ENCODE results near the gene MYL12A. TPM values are rescaled to one million over a fixed set of nuclear protein-coding genes. Genes with fewer than 3 reads are reported as not detected.
A peak's percentile ranks its signal among the peaks of the same experiment; 100 is the strongest.

The MYL12A gene
- total and polyA plus RNA-seq, 8 donors = 148 to 630 (median 255) TPM

DNA sequence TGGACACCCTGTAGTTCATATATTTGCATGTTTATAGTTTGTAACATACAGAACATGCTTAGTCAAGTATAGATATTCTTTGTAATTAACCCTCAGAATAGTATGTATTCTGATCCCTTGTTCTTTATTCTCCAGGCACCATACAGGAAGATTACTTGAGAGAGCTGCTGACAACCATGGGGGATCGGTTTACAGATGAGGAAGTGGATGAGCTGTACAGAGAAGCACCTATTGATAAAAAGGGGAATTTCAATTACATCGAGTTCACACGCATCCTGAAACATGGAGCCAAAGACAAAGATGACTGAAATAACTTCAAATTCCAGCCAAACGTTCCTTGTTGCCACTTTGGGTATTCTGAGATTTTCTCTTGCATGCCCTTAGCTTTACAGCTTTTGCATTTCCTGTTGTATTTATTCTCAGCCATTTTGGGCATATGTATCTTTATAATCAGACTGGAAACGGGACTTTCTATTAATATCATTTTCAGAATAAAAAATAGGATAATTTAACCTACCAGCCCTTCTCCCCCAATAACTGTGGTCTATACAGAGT lies 8.1 kb downstream of the MYL12A start:
- Histone ChIP-seq H3K4me1 (peaks cover 48 to 89% (median 53%) of the 10 kb centered on the region in 4 donors), H3K36me3 (peaks cover 54 to 61% (median 58%) of the 10 kb centered on the region in 4 donors)

DNA sequence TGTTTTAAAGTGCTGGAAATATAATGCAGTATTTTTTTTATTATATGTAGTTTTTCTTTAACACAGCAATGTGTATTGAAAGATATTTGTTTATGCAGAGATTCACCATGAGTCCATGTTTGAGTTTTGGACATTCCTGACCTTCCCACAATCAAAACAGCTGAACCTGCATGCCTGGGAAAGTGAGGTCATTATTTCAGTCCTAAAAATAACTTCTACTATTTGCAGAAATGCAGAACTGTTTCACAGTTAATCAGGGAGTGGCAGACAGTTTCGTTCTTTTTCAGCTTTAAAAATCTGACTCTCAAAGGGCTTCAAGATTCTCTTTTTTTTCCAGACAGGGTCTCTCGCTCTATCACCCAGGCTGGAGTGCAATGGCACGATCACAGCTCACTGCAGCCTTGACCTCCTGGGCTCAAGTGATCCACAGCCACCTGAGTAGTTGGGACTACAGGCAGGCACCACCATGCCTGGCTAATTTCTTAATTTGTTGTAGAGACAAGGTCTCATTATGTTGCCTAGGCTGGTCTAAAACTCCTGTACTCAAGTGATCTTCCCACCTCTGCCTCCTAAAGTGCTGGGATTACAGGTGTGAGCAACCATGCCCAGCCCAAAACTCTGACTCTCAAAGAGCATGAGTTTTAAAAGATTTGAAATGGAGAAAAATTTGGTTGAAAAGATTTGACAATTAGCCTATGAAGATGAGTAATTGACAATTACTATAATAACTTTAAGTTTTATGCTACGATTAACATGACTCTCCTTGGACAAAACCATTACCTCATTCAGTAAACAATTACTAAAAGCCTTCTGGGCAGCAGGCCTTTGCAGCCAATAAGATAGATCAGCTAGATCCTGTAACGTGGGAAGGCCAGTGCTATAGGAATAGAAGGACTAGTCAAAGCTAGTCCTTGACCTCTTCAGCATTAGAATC lies 9.4 kb downstream of the MYL12A start:
- Histone ChIP-seq H3K27me3 (no peaks in the 10 kb centered on the region), H3K9me3 (no peaks in the 10 kb centered on the region), H3K36me3 (peaks cover 54 to 61% (median 58%) of the 10 kb centered on the region in 4 donors), H3K27ac (peak overlapping the region; percentile 78 to 97 (median 86)), H3K4me1 (peaks cover 38 to 80% (median 49%) of the 10 kb centered on the region in 4 donors), H3K4me3 (no peak overlapping the region)
- WGBS, 5 donors = 28 to 45% (median 37%) methylated on average over 5 of the region's 5 CpGs
- no peak for TF ChIP-seq EP300 (IDR thresholded peaks at IDR 0.05)
- TF ChIP-seq, protein P1, sequence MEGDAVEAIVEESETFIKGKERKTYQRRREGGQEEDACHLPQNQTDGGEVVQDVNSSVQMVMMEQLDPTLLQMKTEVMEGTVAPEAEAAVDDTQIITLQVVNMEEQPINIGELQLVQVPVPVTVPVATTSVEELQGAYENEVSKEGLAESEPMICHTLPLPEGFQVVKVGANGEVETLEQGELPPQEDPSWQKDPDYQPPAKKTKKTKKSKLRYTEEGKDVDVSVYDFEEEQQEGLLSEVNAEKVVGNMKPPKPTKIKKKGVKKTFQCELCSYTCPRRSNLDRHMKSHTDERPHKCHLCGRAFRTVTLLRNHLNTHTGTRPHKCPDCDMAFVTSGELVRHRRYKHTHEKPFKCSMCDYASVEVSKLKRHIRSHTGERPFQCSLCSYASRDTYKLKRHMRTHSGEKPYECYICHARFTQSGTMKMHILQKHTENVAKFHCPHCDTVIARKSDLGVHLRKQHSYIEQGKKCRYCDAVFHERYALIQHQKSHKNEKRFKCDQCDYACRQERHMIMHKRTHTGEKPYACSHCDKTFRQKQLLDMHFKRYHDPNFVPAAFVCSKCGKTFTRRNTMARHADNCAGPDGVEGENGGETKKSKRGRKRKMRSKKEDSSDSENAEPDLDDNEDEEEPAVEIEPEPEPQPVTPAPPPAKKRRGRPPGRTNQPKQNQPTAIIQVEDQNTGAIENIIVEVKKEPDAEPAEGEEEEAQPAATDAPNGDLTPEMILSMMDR (IDR thresholded peaks at IDR 0.05) = no peak
- no peak for TF ChIP-seq POLR2A (IDR thresholded peaks at IDR 0.05)
- TF ChIP-seq POLR2AphosphoS5 (IDR thresholded peaks at IDR 0.05) = peak in 1 of 3 donors; percentile 54
- intact Hi-C loops (cut with DNase I; ENCODE audit: low total_unique reads) = no loop called here
- DNase-seq = peak; percentile 49 to 82

More for the DNA sequence above, 8.1 kb downstream of the MYL12A start:
- intact Hi-C loops (cut with DNase I; ENCODE audit: low total_unique reads) = no loop called here
- H3K4me3 ChIP-seq = no peak overlapping the region
- WGBS, 5 donors = 51 to 73% (median 63%) methylated on average over 5 of the region's 5 CpGs
- no peak for DNase-seq
- H3K27me3 ChIP-seq = no peaks in the 10 kb centered on the region
- H3K9me3 ChIP-seq = no peaks in the 10 kb centered on the region
- peak overlapping the region in 4 of 5 donors; percentile 78 to 90 (median 84) for H3K27ac ChIP-seq
- TF ChIP-seq EP300 (IDR thresholded peaks at IDR 0.05) (no peak), POLR2AphosphoS5 (IDR thresholded peaks at IDR 0.05) (no peak), POLR2A (IDR thresholded peaks at IDR 0.05) (no peak)
- TF ChIP-seq, protein P1 (IDR thresholded peaks at IDR 0.05) = no peak

DNA sequence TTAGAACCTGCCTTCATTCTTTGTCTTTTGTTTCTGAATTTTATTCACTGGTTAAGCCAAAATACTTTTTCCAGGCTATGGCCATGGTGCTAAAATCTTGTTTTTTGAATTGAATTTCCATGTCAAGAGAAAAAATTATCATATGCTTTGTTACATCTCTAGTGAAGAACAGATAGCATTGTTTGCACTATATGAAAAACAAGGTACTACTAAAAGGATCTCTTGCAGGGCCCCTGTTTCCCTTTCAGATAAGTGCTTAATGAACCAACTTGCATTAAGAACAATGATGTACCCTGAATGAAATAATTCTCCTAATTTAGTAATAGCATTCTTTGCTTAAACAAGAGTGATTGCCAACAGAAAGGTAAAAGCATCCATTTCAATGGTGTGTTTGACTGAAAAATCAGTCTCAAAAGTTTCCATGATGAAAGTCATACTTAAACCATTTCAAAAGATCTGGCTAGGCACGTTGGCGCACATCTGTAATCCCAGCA lies 10.1 kb downstream of the MYL12A start:
- H3K36me3 ChIP-seq = peaks cover 54 to 61% (median 58%) of the 10 kb centered on the region in 4 donors
- intact Hi-C loops (cut with DNase I; ENCODE audit: low total_unique reads) = no loop called here
- 89 to 98% (median 93%) methylated on average over 2 of the region's 2 CpGs for WGBS, 5 donors
- no peak overlapping the region for H3K4me3 ChIP-seq
- peaks cover 31 to 73% (median 46%) of the 10 kb centered on the region in 4 donors for H3K4me1 ChIP-seq
- H3K27me3 ChIP-seq = no peaks in the 10 kb centered on the region
- TF ChIP-seq POLR2A (IDR thresholded peaks at IDR 0.05) = no peak
- DNase-seq = no peak
- H3K9me3 ChIP-seq = no peaks in the 10 kb centered on the region
- H3K27ac ChIP-seq = peak overlapping the region; percentile 3 to 90 (median 82)

DNA sequence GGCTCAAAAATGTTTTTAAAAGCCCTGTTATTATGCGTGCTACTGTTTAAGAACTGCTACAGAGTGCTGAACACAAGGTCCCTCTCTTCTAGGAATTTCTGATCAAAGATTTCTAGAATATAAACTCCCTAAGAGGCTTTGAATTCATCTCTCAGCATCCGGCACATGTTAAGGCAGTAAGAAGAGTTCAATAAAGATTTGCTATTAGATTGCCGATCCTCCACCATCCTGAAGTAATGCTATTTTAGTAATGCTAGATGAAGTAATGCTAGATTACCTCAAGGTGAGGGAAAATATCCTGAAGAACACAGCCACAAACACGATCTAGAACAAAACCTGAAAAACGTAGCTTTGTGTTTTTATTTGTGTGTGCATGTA lies 13.4 kb downstream of the MYL12A start:
- H3K4me1 ChIP-seq = peaks cover 55 to 70% (median 62%) of the 10 kb centered on the region in 4 donors
- intact Hi-C loops (cut with DNase I; ENCODE audit: low total_unique reads) = no loop called here

More for the DNA sequence above, 13.4 kb downstream of the MYL12A start:
- 6 to 18% (median 15%) methylated on average over 5 of the region's 5 CpGs for WGBS, 5 donors
- TF ChIP-seq POLR2AphosphoS5 (IDR thresholded peaks at IDR 0.05) = no peak
- no peak for TF ChIP-seq EP300 (IDR thresholded peaks at IDR 0.05)
- TF ChIP-seq, protein P1 (IDR thresholded peaks at IDR 0.05) = no peak
- TF ChIP-seq POLR2A (IDR thresholded peaks at IDR 0.05) = no peak
- Histone ChIP-seq H3K9me3 (no peaks in the 10 kb centered on the region), H3K27me3 (no peaks in the 10 kb centered on the region), H3K4me3 (peak overlapping the region; percentile 89 to 98 (median 92)), H3K27ac (peak overlapping the region; percentile 96 to 99 (median 98)), H3K36me3 (peaks cover 25 to 31% (median 28%) of the 10 kb centered on the region in 4 donors)
- DNase-seq = no peak
